Measurements from ENCODE around the gene LRRC36. TPM values are rescaled to one million over a fixed set of nuclear protein-coding genes. Genes with fewer than 3 reads are reported as not detected.

Gene LRRC36
- total and polyA plus RNA-seq, 9 of the 15 experiments (the other 6 are each of a cell fraction or from before 2014, with no cell fraction given) = 0.09 to 0.40 (median 0.17) TPM; not detected in 1

- intact Hi-C loops (cut with micrococcal nuclease) = no loop called here
- FAIRE-seq = no peak
- CTCF ChIA-PET (ENCODE audit: low intra/inter-chr PET ratio) = no interaction called here
Observed at GRCh38 chr16:67356396-67356795, 29.8 kb downstream of the LRRC36 start.

More at GRCh38 chr16:67356396-67356795, 29.8 kb downstream of the LRRC36 start:
- ATAC-seq (no peak; the same call in 2 of the 3 replicates), DNase-seq (ENCODE audit: extremely low read depth in 1 of 4, low spot score in 3 of 4) (no peak)
- H3K4me1 ChIP-seq (replicated peaks in 1 of 2; ENCODE audit: control insufficient read depth in 2 of 2, insufficient read depth in 2 of 2, low read length in 2 of 2) = no peaks in the 10 kb centered on the region; a peak in 1 of 5 replicates
- POLR2A ChIA-PET = interaction anchor here (0.7 to 1.0 kb wide), 3 partner anchors 11 to 74 kb away, joined by 3 to 5 read pairs (median 3); no protein-coding TSS in a partner anchor
- no peak overlapping the region for H2AFZ ChIP-seq (ENCODE audit: low read depth, low read length)
- in situ Hi-C loops (cut with MboI) = no loop called here
- no peaks in the 10 kb centered on the region for H3K36me3 ChIP-seq (ENCODE audit: control insufficient read depth, insufficient read depth, low read length)
- BruUV-seq (replicated peaks) = no TSS peak
- TF ChIP-seq GTF2A2 (tag; IDR thresholded peaks at IDR 0.05) = no peak
- 0 out of 2 replicates have a peak, but pooled peaks have one; percentile 49 for TF ChIP-seq ZNF79 (CRISPR knock-in tag; IDR thresholded peaks at IDR 0.05; ENCODE audit: low read depth)
- peak in 1 of 2 experiments; percentile 59; a peak in 1 of 4 replicates for TF ChIP-seq RCOR1 (IDR thresholded peaks at IDR 0.05; ENCODE audit: borderline replicate concordance in 1 of 2, low read depth in 2 of 2, low read length in 2 of 2)
- TF ChIP-seq HDAC8 (tag; IDR thresholded peaks at IDR 0.05) = no peak
- peak; percentile 87 for TF ChIP-seq MEIS2 (IDR thresholded peaks at IDR 0.05; ENCODE audit: partially characterized antibody)
- 0 out of 2 replicates have a peak, but pooled peaks have one; percentile 21 for TF ChIP-seq CBFA2T3 (IDR thresholded peaks at IDR 0.05)
- TF ChIP-seq RBM34 (IDR thresholded peaks at IDR 0.05; ENCODE audit: borderline replicate concordance, insufficient read depth, low read length) = no peak
- TF ChIP-seq HDAC1 (IDR thresholded peaks at IDR 0.05) = no peak
- no peak for TF ChIP-seq TAF1 (IDR thresholded peaks at IDR 0.05; ENCODE audit: control insufficient read depth, extremely low read depth, insufficient read depth, low read length, severe bottlenecking)
- no peak for TF ChIP-seq SRSF1 (IDR thresholded peaks at IDR 0.05; ENCODE audit: low read depth, low read length)
- TF ChIP-seq PBX2 (CRISPR knock-in tag; IDR thresholded peaks at IDR 0.05; ENCODE audit: low read depth) = no peak
- peak; percentile 84 for TF ChIP-seq PBX2 (tag; conservative IDR thresholded peaks at IDR 0.05; ENCODE audit: low read depth)
- no peak for TF ChIP-seq CBX5 (IDR thresholded peaks at IDR 0.05; ENCODE audit: borderline replicate concordance, low read depth)
- peak; percentile 46; the same call in 1 of the 2 replicates for TF ChIP-seq PKNOX1 (IDR thresholded peaks at IDR 0.05)
- TF ChIP-seq GTF2F1 (IDR thresholded peaks at IDR 0.05; ENCODE audit: low read depth, low read length) = no peak
- TF ChIP-seq ZBTB9 (CRISPR knock-in tag; IDR thresholded peaks at IDR 0.05) = no peak
- TF ChIP-seq KDM1A (IDR thresholded peaks at IDR 0.05) = peak; percentile 63 to 65
- no peaks in the 10 kb centered on the region for H3K79me2 ChIP-seq (ENCODE audit: control insufficient read depth, insufficient read depth, low read length)
- no peak overlapping the region for H3K9ac ChIP-seq (ENCODE audit: insufficient read depth in 1 of 2, low read depth in 2 of 2, low read length in 2 of 2)
- no peak overlapping the region for H3K4me3 ChIP-seq
- no peak overlapping the region for H3K4me2 ChIP-seq (ENCODE audit: insufficient read depth, low read length)
- WGBS (ENCODE audit: insufficient coverage, low coverage, missing lambda C conversion rate) = 2% methylated on average over 3 of the region's 3 CpGs
- peaks cover 20 to 25% of the 10 kb centered on the region in 2 experiments for H3K27me3 ChIP-seq (ENCODE audit: control insufficient read depth in 2 of 2, insufficient read depth in 2 of 2, low read length in 2 of 2)
- no peak overlapping the region for H3K27ac ChIP-seq (ENCODE audit: extremely low read depth, low read depth, low read length)
- H3K9me3 ChIP-seq (replicated peaks; ENCODE audit: control insufficient read depth, insufficient read depth, low read depth, low read length) = no peaks in the 10 kb centered on the region
- H3K9me1 ChIP-seq (ENCODE audit: control insufficient read depth, insufficient read depth, low read length) = no peaks in the 10 kb centered on the region
- no peaks in the 10 kb centered on the region for H4K20me1 ChIP-seq (replicated peaks; ENCODE audit: control insufficient read depth, insufficient read depth, low read length)

All from K562 (cell line).